Right lung (tissue), 10 donors: ENCODE measurements around the gene KCNJ4. TPM values are rescaled to one million over a fixed set of nuclear protein-coding genes. Genes with fewer than 3 reads are reported as not detected.
A peak's percentile ranks its signal among the peaks of the same experiment; 100 is the strongest.

Source experiments
- DNase-seq, 2 donors: peaks; one replicate each; pipeline ENCODE4 v3.0.0-alpha.2; 2013
- long read RNA-seq, 8 donors: transcript quantifications; one replicate each; lab custom pipeline, GENCODE V29; 2026
- polyA plus RNA-seq, 5 donors: library from polyadenylated mRNA; unstranded; fragments of 120-200 nt; gene quantifications; one replicate each; pipeline versions ENCODE4 v1.2.1 to v1.2.3, GENCODE V29; 2013; ENCODE audit warnings: inconsistent platforms in 1 of 5, low replicate concordance in 1 of 5; ENCODE audit not compliant: insufficient read length in 5 of 5, insufficient read depth in 1 of 5

Gene KCNJ4
- under 1 TPM in 1 of 5 donors, not detected in 4; 0.10 TPM for polyA plus RNA-seq
- long read RNA-seq, donor 1: 0 reads
- long read RNA-seq, donor 2: 0 reads
- long read RNA-seq, donor 3: 0 reads
- long read RNA-seq, donor 4: 0 reads
- long read RNA-seq, donor 5: 0 reads
- long read RNA-seq, donor 6: 0 reads
- long read RNA-seq, donor 7: 0 reads
- long read RNA-seq, donor 8: 0 reads

DNA sequence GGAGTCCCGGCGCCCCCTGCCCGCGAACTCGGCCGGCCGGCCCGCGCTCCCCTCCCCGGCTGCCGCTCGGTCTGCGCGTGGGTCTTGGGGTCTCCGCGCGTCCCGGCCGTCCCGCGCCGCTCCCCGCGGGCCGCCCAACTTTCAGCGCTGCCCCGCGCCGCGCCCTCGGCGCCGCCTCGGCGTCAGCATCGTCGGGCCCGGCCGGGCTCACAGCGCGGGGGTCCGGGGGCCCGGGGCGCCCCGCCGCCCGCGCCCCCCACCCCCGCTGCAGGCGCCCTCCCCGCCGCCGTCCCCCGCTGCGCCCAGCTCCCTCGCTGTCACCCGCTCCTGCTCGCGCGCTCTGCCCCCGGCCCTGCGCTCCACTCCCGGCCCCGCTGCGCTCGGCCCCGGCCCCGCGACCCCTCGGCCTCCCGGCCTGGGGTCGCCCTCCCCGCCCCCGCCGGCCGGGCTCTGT is at the start of gene KCNJ4:
Gene KCNJ4, minus strand, starts transcription at position 124 of the 454 bp plus-strand sequence. CDS start 27,067 bp downstream, outside the sequence.
- DNase-seq: no peak

DNA sequence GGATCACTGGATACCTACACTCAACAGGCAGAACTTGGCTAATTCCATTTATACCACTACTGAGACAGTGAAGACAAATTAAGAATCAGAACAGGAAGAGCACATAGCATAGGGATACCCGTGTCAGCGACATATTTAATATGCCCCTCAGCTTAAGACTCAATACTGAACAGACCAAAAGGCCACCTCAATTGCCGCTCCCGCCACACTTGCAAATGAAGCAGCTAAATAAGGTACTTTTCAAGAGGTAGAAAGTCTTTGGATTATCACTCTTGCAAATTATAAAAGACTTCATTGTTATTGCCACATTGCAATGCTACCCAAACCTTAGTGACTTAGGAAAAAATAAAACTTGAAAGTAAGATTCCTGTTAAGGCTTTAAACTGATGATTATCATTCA is 48.0 kb upstream of the KCNJ4 start:
- DNase-seq: no peak

DNA sequence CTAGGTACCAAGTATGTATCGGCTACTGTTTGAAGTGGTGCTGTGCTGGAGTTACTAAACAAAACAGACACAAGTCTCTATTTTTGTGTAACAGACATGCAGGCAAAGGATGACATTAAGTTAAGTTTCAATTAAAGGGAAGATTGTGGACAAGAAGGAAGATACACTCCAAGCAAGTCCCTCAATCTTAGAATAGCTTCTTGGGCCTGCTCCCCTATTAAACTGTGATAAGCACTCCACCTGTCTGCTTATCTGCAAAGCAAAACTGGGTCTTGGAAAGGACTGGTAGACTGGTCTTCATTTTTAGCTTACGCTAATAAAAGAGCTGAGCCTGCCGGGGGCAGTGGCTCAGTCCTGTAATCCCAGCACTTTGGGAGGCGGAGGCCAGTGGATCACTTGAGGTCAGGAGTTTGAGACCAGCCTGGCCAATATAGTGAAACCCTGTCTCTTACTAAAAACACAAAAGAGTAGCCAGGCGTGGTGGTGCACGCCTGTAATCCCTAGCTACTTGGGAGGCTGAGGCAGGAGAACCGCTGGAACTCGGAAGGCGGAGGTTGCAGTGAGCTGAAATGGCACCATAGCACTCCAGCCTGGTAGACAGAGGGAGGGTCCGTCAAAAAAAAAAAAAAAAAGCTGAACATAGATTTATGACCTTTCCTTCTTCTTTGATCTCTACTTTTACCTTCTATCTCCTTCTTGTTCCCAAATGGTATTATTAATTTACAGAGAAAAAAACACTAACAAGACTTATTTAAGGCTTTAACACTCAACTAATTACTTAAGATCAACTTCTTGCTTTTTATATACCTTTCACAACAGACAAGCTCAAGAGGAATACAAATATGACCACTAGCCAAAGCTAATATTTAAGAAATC is 47.0 kb upstream of the KCNJ4 start:
- no peak for DNase-seq

DNA sequence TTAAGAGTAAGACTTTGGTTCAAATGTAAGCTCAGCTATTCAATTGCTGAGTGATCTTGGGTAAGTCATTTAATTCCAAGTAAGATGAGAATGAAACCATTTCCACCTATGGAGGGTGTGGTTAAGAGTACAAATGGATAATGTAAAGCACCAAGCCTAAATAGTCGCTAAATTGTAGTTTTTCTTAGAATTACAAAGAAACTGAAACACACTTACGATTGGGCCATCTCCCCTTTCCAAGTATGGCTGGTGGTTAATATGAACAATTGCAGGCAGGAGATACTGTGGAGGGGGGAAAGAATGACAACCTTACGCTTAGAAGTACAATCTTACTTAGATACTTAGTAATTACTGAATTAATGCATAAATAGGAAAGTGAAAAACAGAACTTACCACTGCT is 42.9 kb upstream of the KCNJ4 start:
- DNase-seq: no peak

DNA sequence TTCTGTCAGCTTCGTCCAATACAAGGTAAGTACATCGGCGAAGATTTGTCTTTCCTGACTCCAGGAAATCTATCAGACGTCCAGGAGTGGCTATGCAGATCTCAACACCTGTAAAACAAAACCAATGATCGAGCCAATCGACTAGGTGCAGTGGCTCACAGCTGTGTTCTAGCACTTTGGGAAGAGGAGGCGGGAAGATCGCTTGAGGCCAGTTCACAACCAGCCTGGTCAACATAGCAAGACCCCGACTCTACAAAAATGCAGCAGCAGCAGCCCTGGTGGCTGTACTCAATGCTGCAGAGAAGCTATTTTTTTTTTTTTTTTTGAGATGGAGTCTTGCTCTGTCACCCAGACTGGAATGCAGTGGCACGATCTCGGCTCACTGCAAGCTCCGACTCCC is 39.9 kb upstream of the KCNJ4 start:
- DNase-seq: no peak

DNA sequence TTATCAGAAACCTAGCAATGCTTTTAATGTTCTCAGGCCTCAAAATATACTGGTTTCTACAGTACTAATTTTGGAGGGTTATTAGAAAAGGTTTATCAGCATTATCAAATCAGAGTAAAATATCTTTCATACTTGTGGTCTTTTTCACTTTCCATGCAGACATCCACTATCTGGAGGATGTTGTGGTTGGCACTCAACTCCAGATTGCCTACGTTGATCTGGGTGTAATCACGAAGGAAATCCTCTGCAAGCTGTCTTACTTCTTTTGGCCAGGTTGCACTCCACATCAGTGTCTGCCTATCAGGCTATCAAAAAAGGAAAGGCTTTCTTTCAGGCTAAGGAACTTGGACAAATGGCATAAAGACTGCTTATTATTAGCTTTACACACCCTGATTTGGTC is 39.5 kb upstream of the KCNJ4 start:
- DNase-seq: no peak

DNA sequence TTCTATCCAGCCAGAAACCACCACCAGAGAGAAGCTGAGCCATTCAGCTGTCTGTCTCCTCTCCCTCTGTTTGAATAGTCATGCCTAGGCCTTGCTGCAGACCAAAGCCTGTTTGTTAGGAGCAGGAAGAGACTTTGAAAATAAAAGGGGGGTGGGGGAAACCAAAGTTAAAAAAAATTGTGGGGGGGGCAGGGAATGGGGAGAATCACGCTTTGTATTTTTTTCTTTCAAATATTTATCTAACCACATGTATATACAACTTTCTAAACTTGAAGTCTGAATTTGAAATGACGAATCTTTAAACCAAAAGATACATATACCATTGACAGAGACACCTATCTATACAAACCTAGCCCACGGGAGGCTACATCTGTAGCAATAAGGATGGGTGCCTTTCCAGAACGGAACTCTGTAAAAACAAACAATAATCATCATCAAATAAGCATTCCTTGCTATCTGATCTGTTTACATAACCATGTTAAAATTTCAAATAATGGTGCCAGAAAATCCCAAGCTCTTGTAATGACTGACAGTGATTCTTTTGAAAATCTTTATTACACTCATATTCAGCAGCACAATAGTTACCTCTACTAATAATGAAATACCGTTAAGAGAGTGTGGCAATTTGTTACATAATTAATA is 36.8 kb upstream of the KCNJ4 start:
- DNase-seq: no peak

DNA sequence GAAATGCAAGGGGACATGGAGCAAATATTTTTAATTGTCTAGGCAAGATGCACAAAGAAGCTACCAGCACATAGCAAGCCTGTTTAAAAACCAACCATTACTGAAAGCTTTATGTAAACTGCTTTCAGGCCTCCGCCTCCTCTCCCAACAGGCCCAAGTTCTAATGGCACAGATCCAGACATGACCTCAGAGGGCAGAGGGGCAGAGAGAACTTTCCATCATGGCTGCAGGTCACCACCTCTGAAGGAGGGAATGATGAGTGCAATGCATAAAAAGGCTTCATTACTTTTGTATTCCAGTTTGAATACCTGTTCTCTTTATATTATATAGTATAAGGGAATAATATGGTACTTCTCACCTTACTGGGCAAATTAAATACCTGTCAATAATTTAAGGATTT is 35.9 kb upstream of the KCNJ4 start:
- peak in 1 of 2 donors; percentile 51 for DNase-seq

DNA sequence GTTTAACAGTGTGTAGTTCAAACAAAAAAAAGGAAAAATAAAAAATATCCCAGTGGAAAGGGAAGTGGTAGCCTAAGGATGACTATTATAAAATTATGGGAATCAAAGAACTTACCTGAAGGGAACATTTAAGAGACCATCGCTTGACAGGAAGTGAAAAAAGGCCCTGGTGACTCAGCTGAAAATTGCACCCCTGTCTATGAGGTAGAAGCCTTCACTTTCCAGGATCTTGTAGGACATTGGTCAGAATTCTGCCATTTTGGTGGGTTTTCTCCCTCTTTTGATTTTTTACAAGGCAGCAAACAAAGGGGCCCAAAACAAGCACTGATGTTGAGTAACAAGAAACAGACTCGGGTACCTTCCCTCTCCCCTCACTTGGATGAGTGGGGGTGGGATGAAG is 35.5 kb upstream of the KCNJ4 start:
- no peak for DNase-seq

DNA sequence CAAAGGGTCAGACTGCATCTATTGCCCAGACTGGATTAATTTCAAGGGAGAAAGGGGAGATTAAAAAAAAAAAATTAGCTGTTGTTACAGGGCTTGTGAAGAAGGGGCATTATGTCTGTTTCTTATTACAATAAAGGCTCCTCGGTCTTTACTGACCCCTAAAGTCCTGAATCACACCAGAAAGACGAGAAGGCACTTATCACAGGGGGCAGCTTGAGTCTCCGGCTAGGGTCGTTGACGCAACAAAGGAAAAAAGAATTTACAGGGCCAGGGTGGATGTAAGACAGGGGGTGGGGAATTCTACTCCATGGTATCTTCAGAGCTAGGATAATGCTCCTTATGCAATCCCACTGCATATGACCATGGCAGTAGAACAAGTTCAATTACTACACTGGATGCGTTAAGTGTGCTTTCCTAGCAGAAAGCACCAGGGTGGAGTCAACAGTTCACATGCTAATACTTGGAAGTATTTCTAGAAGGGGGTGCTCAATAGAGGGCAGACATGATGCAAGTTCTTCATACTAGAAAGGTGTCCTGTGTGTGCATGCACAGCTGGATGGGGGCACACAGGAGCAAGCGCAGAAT is 34.7 kb upstream of the KCNJ4 start:
- DNase-seq: no peak

DNA sequence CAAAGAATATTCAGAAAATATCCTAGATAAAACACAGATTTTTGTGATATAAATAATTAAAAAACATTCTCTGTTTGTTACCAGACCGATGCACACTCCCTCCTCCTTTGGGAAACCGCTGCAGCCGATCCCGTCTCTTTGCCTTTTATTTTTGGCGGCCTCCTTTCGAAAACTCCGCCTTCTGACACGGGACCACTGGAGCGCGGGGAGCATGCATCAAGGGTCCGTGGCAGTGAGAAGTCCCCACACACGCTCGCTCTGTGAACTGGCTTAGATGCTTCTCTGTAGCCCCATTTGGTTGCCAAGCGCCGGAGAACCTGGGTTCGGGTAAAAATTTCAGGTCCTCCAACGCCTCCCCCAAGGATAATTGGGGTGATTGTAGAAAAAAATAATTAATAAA is 34.1 kb upstream of the KCNJ4 start:
- no peak for DNase-seq

DNA sequence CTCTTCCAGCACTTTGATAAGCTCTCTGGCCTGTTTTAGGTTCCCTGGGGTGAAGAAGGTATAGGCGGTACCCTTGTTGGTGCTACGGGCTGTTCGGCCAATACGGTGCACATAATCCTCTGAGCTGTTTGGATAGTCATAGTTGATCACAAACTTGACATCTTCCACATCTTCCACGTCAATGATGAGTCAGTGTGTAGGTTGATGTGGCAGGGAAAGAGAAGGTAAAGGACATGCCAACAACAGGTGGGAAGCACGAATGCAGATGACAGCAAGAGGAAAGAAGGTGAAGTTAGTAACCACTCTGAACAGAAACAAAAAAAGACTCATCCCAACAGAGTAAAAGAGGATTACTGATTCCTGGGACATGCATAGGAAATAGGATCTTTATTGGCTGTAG is 32.9 kb upstream of the KCNJ4 start:
- DNase-seq: no peak

DNA sequence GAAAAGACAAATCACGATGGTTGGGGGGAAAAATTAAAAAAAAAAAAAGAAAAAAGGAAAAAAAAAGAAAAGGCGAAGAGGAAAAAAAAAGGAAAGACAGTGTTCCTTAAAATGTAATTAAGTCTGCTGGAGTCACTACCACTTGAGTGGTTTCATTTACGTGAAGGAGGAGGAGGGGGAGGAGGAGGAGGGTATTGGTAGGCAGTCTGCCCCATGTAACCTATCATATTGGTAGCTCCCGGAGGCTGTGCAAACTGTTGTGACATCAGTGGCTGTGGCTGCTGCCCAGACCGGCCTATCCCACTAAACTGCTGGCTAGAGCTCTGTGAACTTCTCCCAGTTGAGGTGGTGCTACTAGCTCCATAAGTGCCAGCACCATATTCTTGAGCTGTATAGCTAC is 30.8 kb upstream of the KCNJ4 start:
- no peak for DNase-seq

DNA sequence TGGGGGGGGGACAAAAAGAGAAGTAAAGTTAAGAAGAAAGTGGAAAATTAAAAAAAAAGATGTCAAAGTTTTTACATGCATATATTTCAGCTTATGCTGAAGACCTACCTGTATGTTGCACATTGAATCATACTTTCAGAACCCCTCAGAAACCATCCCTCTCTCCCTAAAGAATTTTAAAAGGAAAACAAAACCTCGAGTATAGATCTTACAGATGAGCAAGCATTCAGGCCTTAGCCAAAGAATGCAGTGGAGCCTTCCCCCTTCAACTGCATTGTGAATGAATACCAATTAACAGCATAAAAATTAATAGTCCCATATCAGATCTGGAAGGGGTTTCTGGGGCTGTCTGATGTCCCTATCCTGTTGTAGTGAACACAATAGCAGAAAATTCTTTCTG is 29.2 kb upstream of the KCNJ4 start:
- DNase-seq: no peak

DNA sequence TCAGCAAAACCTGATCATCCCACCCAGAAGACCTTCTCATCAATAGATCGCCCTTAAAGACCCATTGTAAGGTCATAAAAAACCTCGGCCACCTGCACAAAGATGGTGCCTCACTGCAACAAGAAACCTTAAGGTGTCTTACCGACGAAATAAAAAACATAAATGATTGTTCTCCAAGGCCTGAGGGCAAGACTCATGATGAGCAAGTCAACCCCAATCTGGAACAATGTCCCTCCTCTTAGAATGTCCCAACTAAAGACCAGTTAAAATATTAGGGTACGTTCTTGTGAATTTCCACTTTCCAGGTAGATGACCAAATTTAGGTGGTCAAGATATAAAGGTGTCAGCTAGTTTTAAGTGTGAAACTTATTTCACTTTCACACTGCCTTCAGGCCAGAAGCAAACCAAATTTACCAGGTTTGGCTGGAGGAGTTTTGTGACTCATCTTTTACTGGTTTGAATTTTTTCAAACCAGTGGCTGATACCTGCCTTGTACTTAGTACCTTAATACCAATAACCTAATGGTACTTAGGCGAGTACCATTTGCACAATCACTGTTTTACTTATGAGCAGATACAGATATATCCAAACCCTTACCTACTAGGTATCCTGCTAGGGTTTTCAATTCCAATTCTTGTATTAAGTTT is 27.8 kb upstream of the KCNJ4 start:
- DNase-seq: no peak

DNA sequence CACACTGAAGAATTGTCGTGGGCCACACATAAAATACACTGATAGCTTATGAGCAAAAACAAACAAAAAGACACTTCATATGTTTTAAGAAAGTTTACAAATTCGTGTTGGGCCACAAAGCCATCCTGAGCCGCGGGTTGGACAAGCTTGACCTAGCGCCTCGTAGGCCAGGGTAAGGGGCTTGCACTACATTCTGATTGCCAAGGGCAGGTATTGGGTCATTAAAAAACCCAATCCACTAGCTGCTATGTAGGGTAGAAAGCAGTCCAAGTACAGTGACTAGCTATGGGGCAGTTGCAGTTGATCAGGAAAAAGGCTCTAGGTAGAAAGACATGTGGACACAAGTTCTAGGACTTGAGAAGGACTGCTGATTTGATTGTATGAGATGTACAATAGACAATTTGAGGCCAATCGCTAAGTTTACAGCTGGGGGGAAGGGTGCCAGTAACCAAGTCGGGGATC is 26.9 kb upstream of the KCNJ4 start:
- no peak for DNase-seq

DNA sequence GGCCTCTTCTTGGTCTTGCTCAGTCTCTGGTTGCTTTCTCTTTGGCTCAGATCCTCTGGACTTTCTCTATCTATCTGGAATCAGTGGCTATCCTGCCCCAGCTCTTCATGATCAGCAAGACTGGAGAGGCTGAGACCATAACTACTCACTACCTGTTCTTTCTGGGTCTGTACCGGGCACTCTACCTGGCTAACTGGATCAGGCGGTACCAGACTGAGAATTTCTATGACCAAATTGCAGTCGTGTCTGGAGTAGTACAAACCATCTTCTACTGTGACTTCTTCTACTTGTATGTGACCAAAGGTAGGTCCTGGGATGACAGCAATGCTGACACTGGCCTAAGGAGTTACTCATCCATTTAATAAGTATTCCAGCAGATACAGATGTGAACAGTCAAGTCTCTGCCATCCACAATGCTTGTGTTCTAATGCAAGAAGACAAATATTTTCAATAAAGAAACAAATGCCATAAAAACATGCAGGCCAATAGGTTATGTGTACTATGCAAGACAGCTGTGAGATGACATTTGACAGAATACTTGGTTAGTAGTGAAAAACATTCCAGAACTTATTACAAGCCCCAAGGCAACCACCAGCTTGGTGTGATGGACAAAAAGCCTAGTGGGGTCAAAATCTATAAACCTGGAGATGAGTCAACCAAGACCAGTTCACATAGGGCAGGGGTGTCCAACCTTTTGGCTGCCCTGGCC is 26.3 kb upstream of the KCNJ4 start:
- DNase-seq: no peak

DNA sequence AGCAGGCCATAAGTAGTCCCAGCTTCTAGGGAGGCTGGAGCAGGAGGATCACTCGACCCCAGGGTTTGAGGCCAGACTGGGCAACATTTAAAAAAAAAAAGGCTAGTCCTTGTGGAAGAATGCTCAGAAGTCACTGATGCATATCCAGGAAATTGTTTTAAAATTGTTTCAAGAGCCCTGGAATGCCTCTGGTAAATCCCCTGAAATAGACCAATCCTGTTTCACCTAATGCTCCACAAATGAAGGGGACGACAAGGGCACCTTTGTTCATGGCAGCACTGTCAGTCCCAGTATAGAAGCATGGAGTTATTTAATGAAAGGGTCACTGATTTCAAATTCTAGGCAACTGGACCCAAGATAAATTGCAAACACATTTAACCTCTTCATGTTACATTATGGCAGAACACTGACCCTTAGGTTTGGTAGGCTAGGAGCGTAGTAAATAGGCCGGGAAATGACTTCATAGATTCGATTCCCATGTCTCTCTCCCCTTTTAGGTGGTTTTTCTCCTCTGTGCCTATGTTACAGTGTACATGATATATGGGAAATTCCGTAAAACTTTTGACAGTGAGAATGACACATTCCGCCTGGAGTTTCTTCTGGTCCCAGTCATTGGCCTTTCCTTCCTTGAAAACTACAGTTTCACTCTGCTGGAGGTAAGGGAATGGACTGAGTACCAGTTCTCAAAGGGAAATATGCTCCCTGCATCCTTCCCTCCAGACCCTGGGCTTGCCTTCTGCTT is 24.3 kb upstream of the KCNJ4 start:
- DNase-seq: no peak

DNA sequence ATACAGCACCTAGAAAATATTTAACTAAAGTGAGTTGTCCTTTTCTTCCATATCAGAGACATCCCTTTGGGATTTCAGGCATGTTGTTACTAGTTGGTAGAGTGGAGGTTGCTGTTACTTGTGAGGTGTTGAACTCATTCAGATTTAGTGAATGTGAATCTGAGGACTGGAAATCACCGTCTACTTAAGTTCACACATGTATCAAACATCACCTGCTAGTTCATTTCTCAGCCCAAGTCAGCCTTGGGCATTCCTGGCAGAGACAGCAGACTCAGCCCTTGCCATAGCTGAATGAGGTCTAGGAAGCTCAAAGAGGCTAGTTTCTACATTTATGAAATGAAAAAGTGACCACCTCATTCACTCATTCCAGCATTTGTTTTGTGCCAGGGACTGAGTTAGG is 22.6 kb upstream of the KCNJ4 start:
- no peak for DNase-seq

DNA sequence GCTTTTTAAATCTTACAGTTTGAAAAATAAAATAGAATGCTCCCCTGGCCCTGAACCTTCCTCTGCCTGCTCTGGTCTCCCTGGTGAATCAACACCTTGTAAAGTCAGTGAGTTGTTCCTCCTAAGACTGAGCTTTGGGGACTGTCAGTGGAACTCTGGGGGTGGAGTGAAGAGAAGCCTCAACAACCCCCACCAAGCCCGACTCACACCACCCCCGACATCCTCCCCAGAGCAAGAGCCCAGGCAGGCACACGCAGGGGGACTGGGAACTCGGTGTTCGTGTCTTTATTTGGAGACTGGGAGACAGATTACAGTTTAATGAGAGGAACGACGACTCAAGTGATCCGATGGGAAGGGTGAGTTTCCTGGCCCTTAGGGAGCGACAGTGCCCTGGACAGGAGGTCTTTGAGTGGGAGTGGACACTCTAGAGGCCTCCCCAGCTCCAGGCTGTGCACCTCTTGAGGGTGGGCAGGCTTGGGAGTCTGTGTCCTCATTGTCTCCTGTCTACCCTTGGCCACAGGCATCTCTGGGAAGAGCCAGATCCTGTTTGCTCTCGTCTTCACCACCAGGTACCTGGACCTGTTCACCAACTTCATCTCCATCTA is 19.1 kb upstream of the KCNJ4 start:
- no peak for DNase-seq
